Activated CD8-positive, alpha-beta memory T cell treated with anti-CD3 and anti-CD28 coated beads for 48 hours (primary cell): ENCODE measurements around the gene FUNDC1.

Source experiments
- DNase-seq, 3 experiments: peaks; one replicate each; pipeline ENCODE4 v3.0.0-alpha.2; 2020; ENCODE audit warnings: low read depth in 2 of 3, low spot score in 2 of 3

FUNDC1 gene

DNA sequence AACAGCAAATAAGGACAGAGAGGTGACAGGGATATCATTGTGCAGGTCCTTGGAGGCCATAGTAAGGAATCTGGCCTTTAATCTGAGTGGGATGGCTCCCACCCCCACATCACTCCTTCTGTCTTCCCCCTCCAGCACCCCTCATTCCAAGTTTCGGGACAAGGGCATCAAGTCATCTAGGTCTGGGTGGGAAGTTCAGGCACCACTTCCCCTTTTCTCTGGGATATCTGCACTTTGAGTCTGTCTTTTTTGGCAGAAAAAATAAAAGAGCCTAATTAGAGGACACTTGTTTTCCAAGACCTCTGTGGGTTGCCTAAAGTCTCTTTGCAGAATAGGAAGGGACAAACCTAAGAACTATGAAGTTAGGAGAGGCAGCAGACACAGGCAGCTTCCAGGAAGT is 60.1 kb downstream of the FUNDC1 start:
- no peak for DNase-seq

DNA sequence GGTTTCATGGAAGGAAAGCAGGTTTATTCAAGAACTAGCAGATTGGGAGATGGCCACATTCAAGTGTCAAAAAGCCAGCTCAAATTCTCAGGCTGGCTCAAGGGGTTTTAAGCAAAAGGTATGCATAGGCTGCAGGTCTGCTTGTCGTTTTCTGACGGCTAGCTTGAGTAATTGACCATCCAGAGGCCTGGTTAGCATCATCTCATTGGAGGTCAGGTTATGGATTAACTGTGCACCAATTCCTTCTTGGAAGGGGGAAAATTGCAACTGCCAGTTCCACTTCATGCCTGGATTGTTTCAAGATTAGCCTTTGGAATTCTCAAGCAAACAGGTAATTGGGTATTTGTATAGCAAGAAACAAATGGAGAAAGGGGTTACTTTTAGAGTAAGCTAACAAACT is 62.1 kb downstream of the FUNDC1 start:
- no peak for DNase-seq

GRCh38 chrX:44474410-44474809 is 68.2 kb downstream of the FUNDC1 start:
- DNase-seq, result no peak
